ENCODE measurements around the gene KLK2.
A peak's percentile ranks its signal among the peaks of the same experiment; 100 is the strongest.

The KLK2 gene

GRCh38 chr19:50897191-50897607 lies 24.0 kb downstream of the KLK2 start:
- DNase-seq (ENCODE audit: low read depth) = no peak
- H3K4me3 ChIP-seq (ENCODE audit: low read depth, low read length) = no peak overlapping the region
- TF ChIP-seq POLR2A (IDR thresholded peaks at IDR 0.05; ENCODE audit: extremely low read depth, insufficient read length) (no peak), MYC (IDR thresholded peaks at IDR 0.05; ENCODE audit: low read depth, low read length) (no peak), MAX (IDR thresholded peaks at IDR 0.05; ENCODE audit: low read depth, low read length) (no peak), CTCF (IDR thresholded peaks at IDR 0.05; ENCODE audit: low read depth, low read length) (no peak)

- DNase-seq (ENCODE audit: low read depth) = no peak
- H3K4me3 ChIP-seq (ENCODE audit: low read depth, low read length) = no peak overlapping the region
- no peak for TF ChIP-seq CTCF (IDR thresholded peaks at IDR 0.05; ENCODE audit: low read depth, low read length)
Observed at GRCh38 chr19:50897612-50898011, 24.4 kb downstream of the KLK2 start.

GRCh38 chr19:50898018-50898417 lies 24.8 kb downstream of the KLK2 start:
- no peak for DNase-seq (ENCODE audit: low read depth)
- no peak overlapping the region for H3K4me3 ChIP-seq (ENCODE audit: low read depth, low read length)
- TF ChIP-seq MAX (IDR thresholded peaks at IDR 0.05; ENCODE audit: low read depth, low read length) (no peak), POLR2A (IDR thresholded peaks at IDR 0.05; ENCODE audit: extremely low read depth, insufficient read length) (no peak), CTCF (IDR thresholded peaks at IDR 0.05; ENCODE audit: low read depth, low read length) (no peak), MYC (IDR thresholded peaks at IDR 0.05; ENCODE audit: low read depth, low read length) (no peak)

GRCh38 chr19:50899569-50899968 lies 26.3 kb downstream of the KLK2 start:
- peak; percentile 48 for DNase-seq (ENCODE audit: low read depth)
- H3K4me3 ChIP-seq (ENCODE audit: low read depth, low read length) = no peak overlapping the region
- TF ChIP-seq MAX (IDR thresholded peaks at IDR 0.05; ENCODE audit: low read depth, low read length) (no peak), MYC (IDR thresholded peaks at IDR 0.05; ENCODE audit: low read depth, low read length) (no peak), CTCF (IDR thresholded peaks at IDR 0.05; ENCODE audit: low read depth, low read length) (no peak), POLR2A (IDR thresholded peaks at IDR 0.05; ENCODE audit: extremely low read depth, insufficient read length) (no peak)

- no peak for DNase-seq (ENCODE audit: low read depth)
- no peak overlapping the region for H3K4me3 ChIP-seq (ENCODE audit: low read depth, low read length)
- no peak for TF ChIP-seq CTCF (IDR thresholded peaks at IDR 0.05; ENCODE audit: low read depth, low read length)
- TF ChIP-seq MYC (IDR thresholded peaks at IDR 0.05; ENCODE audit: low read depth, low read length) = no peak
- no peak for TF ChIP-seq MAX (IDR thresholded peaks at IDR 0.05; ENCODE audit: low read depth, low read length)
Observed at GRCh38 chr19:50902640-50903039, 29.4 kb downstream of the KLK2 start.

- peak; percentile 43 for DNase-seq (ENCODE audit: low read depth)
- TF ChIP-seq POLR2A (IDR thresholded peaks at IDR 0.05; ENCODE audit: extremely low read depth, insufficient read length) (no peak), MYC (IDR thresholded peaks at IDR 0.05; ENCODE audit: low read depth, low read length) (no peak), CTCF (IDR thresholded peaks at IDR 0.05; ENCODE audit: low read depth, low read length) (peak; percentile 52), MAX (IDR thresholded peaks at IDR 0.05; ENCODE audit: low read depth, low read length) (no peak)
Observed at GRCh38 chr19:50906217-50906616, 33.0 kb downstream of the KLK2 start.

More at GRCh38 chr19:50906217-50906616, 33.0 kb downstream of the KLK2 start:
- H3K4me3 ChIP-seq (ENCODE audit: low read depth, low read length) = no peak overlapping the region

Measured in NB4 (cell line).